Stimulated activated CD4-positive, alpha-beta T cell treated with anti-CD3 and anti-CD28 coated beads, Interleukin-2, amount 100 ng/mL, for 4 hours (primary cell): ENCODE measurements around the gene CYSLTR2.

Experiments
- DNase-seq: peaks from one replicate; pipeline ENCODE4 v3.0.0-alpha.2; 2020; ENCODE audit warnings: low read depth

The CYSLTR2 gene

DNA sequence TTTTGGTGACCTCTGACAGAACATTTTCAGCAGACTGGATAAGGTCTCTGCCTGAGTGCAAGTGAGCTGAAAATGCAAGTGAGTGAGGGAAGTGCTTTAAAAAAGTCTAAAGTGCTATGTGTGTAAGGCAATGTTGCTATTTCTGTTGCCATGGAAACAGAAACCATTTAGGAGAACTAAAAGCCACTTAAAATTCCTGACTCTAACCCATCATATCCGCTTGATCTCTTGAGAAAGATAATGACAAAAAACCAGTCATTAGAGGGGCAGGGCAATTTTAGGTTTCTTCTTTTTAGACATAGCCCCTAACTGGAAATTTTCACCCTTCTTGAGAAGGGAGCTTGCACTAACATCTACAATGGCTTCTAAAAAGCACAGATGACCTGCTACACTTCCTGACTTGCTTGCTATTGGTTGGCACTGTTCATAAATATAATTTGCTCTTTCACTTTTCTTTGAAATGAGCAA is at the start of gene CYSLTR2:
Gene CYSLTR2, plus strand, starts transcription at position 458 of the 468 bp plus-strand sequence. CDS start 52,889 bp downstream, outside the sequence.
- no peak for DNase-seq

- DNase-seq = no peak
These were observed 38.7 kb upstream of the CYSLTR2 start for GRCh38 chr13:48615049-48615448.

DNA sequence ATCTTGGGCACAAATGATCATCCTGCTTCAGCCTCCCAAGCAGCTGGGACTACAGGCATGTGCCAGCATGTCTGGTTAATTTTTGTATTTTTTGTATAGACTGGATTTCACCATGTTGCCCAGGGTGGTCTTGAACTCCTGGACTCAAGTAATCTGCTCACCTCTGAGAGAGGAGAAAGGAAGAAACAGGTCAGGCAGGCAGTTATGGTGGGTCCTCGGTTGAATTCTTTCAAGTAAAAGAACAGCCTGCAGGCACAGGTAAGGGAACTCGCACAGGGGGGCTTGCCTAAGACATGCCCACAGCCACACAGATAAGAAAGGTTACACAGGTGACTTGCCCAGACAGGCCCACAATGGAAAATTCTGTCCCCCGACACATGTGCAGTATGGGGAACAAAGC is 34.8 kb upstream of the CYSLTR2 start:
- DNase-seq = no peak

DNA sequence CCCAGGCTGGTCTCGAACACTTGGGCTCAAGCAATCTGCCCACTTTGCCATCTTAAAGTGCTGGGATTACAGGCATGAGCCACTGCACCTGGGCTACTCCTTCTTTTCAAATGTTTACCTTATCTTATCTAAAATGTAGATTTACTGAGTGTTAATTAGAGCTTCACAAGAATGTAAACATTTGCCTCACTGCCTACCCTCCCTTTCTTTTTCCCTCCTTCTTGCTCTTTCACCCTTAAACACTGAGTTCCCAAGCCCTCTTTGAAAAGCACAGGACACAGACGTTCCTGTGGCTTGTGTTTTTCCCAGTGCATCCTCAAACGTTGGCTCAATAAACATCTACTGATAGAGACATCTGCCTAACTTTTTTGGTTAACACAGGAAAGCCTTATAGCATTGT is 32.7 kb upstream of the CYSLTR2 start:
- DNase-seq = no peak

- no peak for DNase-seq
These were observed 29.7 kb upstream of the CYSLTR2 start for GRCh38 chr13:48624016-48624415.

GRCh38 chr13:48624858-48625257 is 28.9 kb upstream of the CYSLTR2 start:
- DNase-seq = no peak

- DNase-seq = no peak
These were observed 28.2 kb upstream of the CYSLTR2 start for GRCh38 chr13:48625413-48626076.

DNA sequence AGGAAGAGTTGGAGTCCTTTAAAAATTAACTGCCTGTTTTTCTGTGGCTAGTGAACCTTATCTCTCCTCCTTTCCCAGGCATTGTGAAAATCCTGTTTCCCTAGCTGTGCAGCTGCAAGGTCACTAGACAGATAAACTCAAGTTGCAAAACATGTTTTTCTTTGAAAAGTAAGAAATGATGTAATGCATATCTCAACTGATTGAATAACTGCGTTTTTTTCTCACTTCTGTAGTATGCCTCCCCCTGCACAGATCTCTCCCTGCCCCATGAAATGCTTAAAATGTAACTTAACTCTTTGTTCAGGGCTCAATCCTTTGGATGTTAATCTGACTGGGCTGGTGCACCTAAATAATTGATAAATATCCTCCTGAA is 27.7 kb upstream of the CYSLTR2 start:
- DNase-seq = no peak

DNA sequence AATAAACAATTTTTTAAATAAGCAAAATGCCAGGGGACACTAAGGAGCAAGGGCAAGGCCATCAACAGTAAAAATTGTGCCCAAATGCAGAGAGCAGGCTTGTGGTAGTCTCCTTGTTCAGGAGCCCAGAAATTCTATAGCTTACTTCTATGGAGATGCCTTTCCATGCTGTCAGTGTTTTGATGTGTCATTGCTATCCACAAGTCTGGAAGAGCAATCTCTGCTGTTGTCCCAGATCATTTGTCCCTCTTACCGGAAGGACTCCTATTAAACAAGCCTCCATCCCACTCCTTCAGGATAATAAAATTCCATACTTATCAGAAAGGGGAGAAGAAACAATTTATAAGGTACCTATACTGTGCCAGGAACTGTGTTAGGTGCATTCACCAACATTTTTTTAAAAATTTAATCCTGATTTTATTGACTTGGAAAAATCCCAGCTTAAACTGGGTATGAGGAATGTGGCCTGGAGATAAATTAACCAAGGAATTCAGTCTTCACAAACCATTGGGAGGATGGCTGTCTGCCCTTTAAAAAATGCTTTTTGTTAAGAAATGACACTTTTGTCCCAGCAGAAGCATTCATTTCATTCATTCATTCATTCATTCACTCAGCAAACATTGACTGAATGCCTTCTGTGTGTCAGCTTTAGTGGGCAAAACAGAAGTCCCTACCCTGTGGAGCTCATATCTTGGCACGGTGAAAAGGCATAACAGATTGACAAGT is 26.8 kb upstream of the CYSLTR2 start:
- no peak for DNase-seq

DNA sequence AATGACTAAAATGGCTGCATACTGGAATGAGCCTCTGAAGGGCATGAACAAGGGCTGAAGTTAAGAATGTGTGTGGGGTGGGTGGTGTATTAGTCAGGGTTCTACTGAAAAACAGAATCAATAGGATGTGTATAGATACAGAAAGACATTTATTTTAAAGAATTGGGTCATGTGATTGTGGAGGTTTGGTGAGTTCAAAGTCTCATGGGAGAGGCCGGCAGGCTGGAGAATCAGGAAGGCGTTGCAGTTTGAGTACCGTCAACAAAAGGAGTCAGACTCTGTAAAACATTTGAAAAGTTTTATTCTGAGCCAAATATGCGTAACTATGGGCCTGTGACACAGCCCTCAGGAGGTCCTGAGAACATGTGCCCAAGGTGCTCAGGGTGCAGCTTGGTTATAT is 24.5 kb upstream of the CYSLTR2 start:
- no peak for DNase-seq

DNA sequence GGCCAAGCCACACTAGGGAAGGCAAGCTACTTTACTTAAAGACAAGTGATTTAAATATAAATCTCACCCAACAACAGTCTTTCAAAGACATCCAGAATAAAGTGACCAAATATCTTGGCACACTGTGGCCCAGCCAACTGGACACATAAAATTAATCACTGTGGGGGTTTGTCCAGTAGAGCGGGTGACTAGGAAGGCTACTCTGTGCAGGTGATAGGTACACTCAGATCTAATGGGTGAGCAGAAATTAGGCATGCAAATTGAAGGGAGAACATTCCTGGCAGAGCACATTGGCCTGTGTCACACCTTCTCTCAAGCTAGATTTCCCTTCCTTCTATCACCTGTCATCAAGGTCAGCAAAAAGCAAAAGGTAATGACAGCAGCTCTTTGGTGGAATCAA is 23.4 kb upstream of the CYSLTR2 start:
- no peak for DNase-seq

- no peak for DNase-seq
These were observed 23.0 kb upstream of the CYSLTR2 start for GRCh38 chr13:48630773-48631172.

DNA sequence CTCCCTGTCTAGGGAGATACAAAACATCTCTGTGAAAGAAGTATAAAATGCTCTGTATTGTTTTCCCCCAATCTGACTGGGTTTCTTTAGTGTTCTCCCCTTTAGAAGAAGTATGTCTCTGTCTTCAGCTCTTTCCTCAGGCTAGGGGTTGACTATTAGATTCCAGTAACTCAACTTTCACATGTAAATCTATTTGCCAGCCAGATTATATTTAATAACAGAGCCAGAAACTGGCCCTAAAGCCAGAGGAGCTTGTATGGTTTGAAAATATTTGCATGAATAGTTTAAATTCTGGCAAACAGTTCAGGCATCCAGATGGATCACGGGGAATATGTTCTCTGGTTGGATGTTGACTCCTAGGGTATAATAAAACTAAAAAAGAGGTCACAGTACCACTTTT is 22.3 kb upstream of the CYSLTR2 start:
- no peak for DNase-seq

DNA sequence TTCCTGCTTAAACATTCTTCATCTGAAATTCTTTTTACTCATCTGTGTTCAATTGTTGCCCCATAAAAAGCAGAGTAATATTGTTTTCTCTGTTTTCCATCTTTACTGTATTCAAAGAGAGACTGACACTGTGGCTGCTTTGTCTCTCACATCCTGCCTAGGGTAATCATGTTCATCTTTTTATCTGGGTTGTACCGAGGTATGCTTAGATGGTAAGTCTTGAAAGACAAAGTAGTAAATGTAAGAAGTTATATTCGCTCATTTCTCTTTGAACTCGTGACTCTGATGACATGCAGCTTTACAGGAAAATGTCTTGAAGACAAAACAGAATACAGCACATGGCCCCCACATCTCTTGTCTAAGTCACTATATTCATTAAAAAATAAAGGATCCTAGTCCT is 20.0 kb upstream of the CYSLTR2 start:
- DNase-seq = no peak

- no peak for DNase-seq
These were observed 19.1 kb upstream of the CYSLTR2 start for GRCh38 chr13:48634636-48635035.

- DNase-seq = no peak
These were observed 18.3 kb upstream of the CYSLTR2 start for GRCh38 chr13:48635478-48635877.

GRCh38 chr13:48636550-48636949 is 17.2 kb upstream of the CYSLTR2 start:
- no peak for DNase-seq

GRCh38 chr13:48637601-48638000 is 16.1 kb upstream of the CYSLTR2 start:
- DNase-seq = no peak

- no peak for DNase-seq
These were observed 13.0 kb upstream of the CYSLTR2 start for GRCh38 chr13:48640767-48641166.

GRCh38 chr13:48641404-48641803 is 12.3 kb upstream of the CYSLTR2 start:
- DNase-seq = no peak

GRCh38 chr13:48642061-48642460 is 11.7 kb upstream of the CYSLTR2 start:
- no peak for DNase-seq

DNA sequence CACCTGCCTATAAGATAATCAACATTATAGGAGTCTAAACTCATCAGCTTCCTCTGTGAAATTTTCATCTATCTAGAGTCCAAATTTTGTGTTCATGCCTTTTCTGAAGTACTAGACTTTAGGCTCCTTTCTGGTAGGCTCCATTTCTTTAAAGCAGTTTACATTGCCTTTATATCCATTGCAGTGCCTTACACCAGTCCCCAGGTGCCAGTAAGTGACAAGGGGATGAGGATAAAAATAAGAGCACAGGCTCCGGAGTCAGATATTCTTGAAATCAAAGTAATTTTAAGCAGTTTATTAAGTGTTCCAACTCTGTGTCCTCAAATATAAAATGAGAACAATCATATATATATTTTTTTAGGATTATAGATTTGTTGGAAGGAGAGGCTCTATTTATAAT is 10.6 kb upstream of the CYSLTR2 start:
- DNase-seq = no peak

- no peak for DNase-seq
These were observed 9.6 kb upstream of the CYSLTR2 start for GRCh38 chr13:48644141-48644540.

DNA sequence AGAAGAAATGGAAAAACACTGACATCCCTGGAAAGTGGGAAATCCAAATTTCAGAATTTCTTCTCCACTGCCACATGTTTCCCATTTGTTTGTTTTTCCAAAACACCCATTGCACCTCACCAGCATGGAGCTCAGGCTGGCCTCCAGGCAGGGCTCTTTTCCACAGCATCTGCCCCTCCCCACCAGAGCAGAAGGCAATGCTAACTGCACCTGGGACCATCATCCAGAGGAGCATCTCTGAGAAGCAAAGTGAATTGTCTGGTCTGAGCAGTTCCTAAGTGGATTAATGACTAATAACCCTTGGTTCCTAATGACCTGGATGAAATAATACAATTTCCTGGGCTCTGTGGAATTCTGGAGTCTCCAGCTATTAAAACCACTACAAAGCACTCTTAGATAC is 8.8 kb upstream of the CYSLTR2 start:
- no peak for DNase-seq
